ENCODE results near the gene LOXL1. TPM values are rescaled to one million over a fixed set of nuclear protein-coding genes. Genes with fewer than 3 reads are reported as not detected.
A peak's percentile ranks its signal among the peaks of the same experiment; 100 is the strongest.

The LOXL1 gene
- total and polyA plus RNA-seq, 2 of the 13 experiments (the other 11 are each of a cell fraction or from before 2014, with no cell fraction given), result 0.51 to 1.3 TPM

DNA sequence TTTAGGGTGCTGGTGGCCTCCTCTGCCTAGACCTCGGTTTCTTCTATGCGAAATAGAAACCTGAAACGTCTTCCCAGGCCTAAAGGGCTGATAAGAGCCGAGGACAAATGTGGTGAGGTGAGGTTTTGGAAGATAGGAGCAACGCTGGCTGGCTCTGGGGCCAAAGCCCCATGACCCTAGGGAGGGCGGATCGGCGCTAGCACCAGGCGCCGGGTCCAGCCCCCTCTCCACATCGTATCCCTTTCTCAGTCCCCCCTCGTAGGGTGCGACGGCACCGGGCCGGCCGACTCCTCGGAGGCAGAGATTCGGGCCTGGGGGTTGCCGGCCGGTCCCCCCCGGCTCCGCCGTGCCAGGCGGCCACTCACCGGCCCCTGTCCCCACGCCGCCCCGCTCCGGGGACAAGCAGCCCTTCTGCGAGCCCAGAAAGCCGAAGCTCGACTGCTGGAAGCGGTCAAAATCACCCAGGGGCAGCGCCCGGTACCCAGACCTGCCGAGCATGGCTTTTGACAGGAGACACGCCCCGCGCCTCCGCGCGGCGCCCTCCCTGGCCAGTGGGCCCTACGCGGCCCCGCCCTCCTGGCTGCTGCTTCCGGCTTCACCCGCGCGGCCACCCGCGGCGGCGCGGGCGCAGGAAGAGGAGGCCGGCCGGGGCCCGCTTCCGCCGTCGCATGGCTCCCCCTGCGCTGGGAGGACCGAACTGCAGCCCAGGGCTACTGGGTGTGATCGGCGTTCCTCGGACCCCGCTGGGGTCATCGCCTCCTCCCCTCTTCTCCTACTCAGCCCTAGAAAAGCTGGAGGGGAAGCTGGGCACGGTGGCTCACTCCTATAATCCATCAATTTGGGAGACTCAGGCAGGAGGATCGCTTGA is 65.7 kb downstream of the LOXL1 start, which contains the start of gene STOML1 (continued):
- TF ChIP-seq, protein P1, sequence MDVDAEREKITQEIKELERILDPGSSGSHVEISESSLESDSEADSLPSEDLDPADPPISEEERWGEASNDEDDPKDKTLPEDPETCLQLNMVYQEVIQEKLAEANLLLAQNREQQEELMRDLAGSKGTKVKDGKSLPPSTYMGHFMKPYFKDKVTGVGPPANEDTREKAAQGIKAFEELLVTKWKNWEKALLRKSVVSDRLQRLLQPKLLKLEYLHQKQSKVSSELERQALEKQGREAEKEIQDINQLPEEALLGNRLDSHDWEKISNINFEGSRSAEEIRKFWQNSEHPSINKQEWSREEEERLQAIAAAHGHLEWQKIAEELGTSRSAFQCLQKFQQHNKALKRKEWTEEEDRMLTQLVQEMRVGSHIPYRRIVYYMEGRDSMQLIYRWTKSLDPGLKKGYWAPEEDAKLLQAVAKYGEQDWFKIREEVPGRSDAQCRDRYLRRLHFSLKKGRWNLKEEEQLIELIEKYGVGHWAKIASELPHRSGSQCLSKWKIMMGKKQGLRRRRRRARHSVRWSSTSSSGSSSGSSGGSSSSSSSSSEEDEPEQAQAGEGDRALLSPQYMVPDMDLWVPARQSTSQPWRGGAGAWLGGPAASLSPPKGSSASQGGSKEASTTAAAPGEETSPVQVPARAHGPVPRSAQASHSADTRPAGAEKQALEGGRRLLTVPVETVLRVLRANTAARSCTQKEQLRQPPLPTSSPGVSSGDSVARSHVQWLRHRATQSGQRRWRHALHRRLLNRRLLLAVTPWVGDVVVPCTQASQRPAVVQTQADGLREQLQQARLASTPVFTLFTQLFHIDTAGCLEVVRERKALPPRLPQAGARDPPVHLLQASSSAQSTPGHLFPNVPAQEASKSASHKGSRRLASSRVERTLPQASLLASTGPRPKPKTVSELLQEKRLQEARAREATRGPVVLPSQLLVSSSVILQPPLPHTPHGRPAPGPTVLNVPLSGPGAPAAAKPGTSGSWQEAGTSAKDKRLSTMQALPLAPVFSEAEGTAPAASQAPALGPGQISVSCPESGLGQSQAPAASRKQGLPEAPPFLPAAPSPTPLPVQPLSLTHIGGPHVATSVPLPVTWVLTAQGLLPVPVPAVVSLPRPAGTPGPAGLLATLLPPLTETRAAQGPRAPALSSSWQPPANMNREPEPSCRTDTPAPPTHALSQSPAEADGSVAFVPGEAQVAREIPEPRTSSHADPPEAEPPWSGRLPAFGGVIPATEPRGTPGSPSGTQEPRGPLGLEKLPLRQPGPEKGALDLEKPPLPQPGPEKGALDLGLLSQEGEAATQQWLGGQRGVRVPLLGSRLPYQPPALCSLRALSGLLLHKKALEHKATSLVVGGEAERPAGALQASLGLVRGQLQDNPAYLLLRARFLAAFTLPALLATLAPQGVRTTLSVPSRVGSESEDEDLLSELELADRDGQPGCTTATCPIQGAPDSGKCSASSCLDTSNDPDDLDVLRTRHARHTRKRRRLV (CRISPR knock-in tag; IDR thresholded peaks at IDR 0.05), result no peak
- TF ChIP-seq, protein P2, sequence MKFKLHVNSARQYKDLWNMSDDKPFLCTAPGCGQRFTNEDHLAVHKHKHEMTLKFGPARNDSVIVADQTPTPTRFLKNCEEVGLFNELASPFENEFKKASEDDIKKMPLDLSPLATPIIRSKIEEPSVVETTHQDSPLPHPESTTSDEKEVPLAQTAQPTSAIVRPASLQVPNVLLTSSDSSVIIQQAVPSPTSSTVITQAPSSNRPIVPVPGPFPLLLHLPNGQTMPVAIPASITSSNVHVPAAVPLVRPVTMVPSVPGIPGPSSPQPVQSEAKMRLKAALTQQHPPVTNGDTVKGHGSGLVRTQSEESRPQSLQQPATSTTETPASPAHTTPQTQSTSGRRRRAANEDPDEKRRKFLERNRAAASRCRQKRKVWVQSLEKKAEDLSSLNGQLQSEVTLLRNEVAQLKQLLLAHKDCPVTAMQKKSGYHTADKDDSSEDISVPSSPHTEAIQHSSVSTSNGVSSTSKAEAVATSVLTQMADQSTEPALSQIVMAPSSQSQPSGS (CRISPR knock-in tag; IDR thresholded peaks at IDR 0.05), result 0 out of 2 replicates have a peak, but pooled peaks have one; percentile 20
- TF ChIP-seq ZNF34 (CRISPR knock-in tag; IDR thresholded peaks at IDR 0.05; ENCODE audit: borderline replicate concordance), result no peak
- TF ChIP-seq ZNF331 (CRISPR knock-in tag; IDR thresholded peaks at IDR 0.05), result peak; percentile 64; the same call in 1 of the 2 replicates
- TF ChIP-seq ZBTB7B (CRISPR knock-in tag; IDR thresholded peaks at IDR 0.05), result 0 out of 2 replicates have a peak, but pooled peaks have one; percentile 32
- no peak for TF ChIP-seq ZNF121 (CRISPR knock-in tag; IDR thresholded peaks at IDR 0.05)
- TF ChIP-seq HOXA3 (CRISPR knock-in tag; IDR thresholded peaks at IDR 0.05), result peak; percentile 94
- TF ChIP-seq TCF12 (IDR thresholded peaks at IDR 0.05), result no peak
- no peak for TF ChIP-seq TCF12 (CRISPR knock-in tag; IDR thresholded peaks at IDR 0.05)
- no peak for TF ChIP-seq RAD51 (IDR thresholded peaks at IDR 0.05; ENCODE audit: borderline replicate concordance)
- no peak for TF ChIP-seq RARG (CRISPR knock-in tag; IDR thresholded peaks at IDR 0.05; ENCODE audit: low read depth)
- TF ChIP-seq SP5 (CRISPR knock-in tag; IDR thresholded peaks at IDR 0.05; ENCODE audit: borderline replicate concordance, low read depth), result peak; percentile 55; the same call in 1 of the 2 replicates
- TF ChIP-seq CCDC6 (CRISPR knock-in tag; IDR thresholded peaks at IDR 0.05), result no peak
- no peak for TF ChIP-seq TOPORS (CRISPR knock-in tag; IDR thresholded peaks at IDR 0.05)
- TF ChIP-seq, protein P3, sequence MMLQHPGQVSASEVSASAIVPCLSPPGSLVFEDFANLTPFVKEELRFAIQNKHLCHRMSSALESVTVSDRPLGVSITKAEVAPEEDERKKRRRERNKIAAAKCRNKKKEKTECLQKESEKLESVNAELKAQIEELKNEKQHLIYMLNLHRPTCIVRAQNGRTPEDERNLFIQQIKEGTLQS (CRISPR knock-in tag; IDR thresholded peaks at IDR 0.05), result no peak
- no peak for TF ChIP-seq SMARCC2 (IDR thresholded peaks at IDR 0.05)
- no peak for TF ChIP-seq ZSCAN22 (CRISPR knock-in tag; IDR thresholded peaks at IDR 0.05)
- TF ChIP-seq, protein P4, sequence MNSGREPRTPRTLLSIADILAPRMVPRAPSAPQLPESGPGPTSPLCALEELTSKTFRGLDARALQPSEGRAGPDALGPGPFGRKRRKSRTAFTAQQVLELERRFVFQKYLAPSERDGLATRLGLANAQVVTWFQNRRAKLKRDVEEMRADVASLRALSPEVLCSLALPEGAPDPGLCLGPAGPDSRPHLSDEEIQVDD (CRISPR knock-in tag; IDR thresholded peaks at IDR 0.05; ENCODE audit: borderline replicate concordance), result no peak
- TF ChIP-seq, protein P5, sequence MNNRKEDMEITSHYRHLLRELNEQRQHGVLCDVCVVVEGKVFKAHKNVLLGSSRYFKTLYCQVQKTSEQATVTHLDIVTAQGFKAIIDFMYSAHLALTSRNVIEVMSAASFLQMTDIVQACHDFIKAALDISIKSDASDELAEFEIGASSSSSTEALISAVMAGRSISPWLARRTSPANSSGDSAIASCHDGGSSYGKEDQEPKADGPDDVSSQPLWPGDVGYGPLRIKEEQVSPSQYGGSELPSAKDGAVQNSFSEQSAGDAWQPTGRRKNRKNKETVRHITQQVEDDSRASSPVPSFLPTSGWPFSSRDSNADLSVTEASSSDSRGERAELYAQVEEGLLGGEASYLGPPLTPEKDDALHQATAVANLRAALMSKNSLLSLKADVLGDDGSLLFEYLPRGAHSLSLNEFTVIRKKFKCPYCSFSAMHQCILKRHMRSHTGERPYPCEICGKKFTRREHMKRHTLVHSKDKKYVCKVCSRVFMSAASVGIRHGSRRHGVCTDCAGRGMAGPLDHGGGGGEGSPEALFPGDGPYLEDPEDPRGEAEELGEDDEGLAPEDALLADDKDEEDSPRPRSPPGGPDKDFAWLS (CRISPR knock-in tag; IDR thresholded peaks at IDR 0.05; ENCODE audit: borderline replicate concordance), result no peak
- TF ChIP-seq ZNF776 (CRISPR knock-in tag; IDR thresholded peaks at IDR 0.05), result no peak
- TF ChIP-seq MTA1 (CRISPR knock-in tag; IDR thresholded peaks at IDR 0.05; ENCODE audit: borderline replicate concordance), result no peak
- TF ChIP-seq RBAK (CRISPR knock-in tag; IDR thresholded peaks at IDR 0.05), result no peak
